Measurements from ENCODE around the gene PER3. TPM values are rescaled to one million over a fixed set of nuclear protein-coding genes. Genes with fewer than 3 reads are reported as not detected.

The PER3 gene
- total RNA-seq, 1 experiment from 2014 or later = 5.8 TPM

GRCh38 chr1:7795406-7795805, 11.3 kb downstream of the PER3 start:
- H3K4me1 ChIP-seq (ENCODE audit: control insufficient read depth in 1 of 2, insufficient read depth in 2 of 2, low read length in 2 of 2) = no peaks in the 10 kb centered on the region
- DNase-seq (ENCODE audit: low read depth, low spot score) (no peak), ATAC-seq (no peak)
- RAD21 ChIA-PET (ENCODE audit: low non-redundant PET in 1 of 2, low total read pairs in 2 of 2, uncharacterized antibody in 2 of 2, unreplicated experiment in 2 of 2) = no interaction called here
- H3K27me3 ChIP-seq (ENCODE audit: insufficient read depth, low read length) = no peaks in the 10 kb centered on the region
- H3K36me3 ChIP-seq (ENCODE audit: control insufficient read depth in 1 of 2, insufficient read depth in 2 of 2, low read length in 2 of 2) = peaks cover 0 to 12% of the 10 kb centered on the region in 2 experiments; a peak in 1 of 4 replicates
- no peak overlapping the region for H3K4me2 ChIP-seq (ENCODE audit: low read length)
- TF ChIP-seq FOSL1 (IDR thresholded peaks at IDR 0.05; ENCODE audit: low read depth) (no peak), POLR2AphosphoS5 (IDR thresholded peaks at IDR 0.05; ENCODE audit: low read depth, low read length) (no peak), CBX3 (IDR thresholded peaks at IDR 0.05; ENCODE audit: low read depth) (no peak), EZH2phosphoT487 (IDR thresholded peaks at IDR 0.05; ENCODE audit: borderline replicate concordance) (no peak), JUND (IDR thresholded peaks at IDR 0.05) (no peak), POLR2A (IDR thresholded peaks at IDR 0.05; ENCODE audit: borderline replicate concordance, extremely low read depth, insufficient read depth, insufficient read length) (no peak), CTCF (IDR thresholded peaks at IDR 0.05 in 2 of 3, conservative IDR thresholded peaks at IDR 0.05 in 1 of 3; ENCODE audit: borderline replicate concordance in 1 of 3, insufficient read depth in 1 of 3, low read depth in 2 of 3, low read length in 2 of 3) (no peak), SP1 (IDR thresholded peaks at IDR 0.05; ENCODE audit: low read depth) (no peak)
- TF ChIP-seq, protein P1, sequence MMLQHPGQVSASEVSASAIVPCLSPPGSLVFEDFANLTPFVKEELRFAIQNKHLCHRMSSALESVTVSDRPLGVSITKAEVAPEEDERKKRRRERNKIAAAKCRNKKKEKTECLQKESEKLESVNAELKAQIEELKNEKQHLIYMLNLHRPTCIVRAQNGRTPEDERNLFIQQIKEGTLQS (IDR thresholded peaks at IDR 0.05) = no peak
- POLR2A ChIA-PET = no interaction called here
- no peaks in the 10 kb centered on the region for H3K79me2 ChIP-seq (ENCODE audit: insufficient read depth, low read length)
- no peak overlapping the region for H2AFZ ChIP-seq (ENCODE audit: low read depth, low read length, poor library complexity, severe bottlenecking)
- H3K9me2 ChIP-seq (ENCODE audit: insufficient read depth) = no peaks in the 10 kb centered on the region
- BruUV-seq (replicated peaks) = no TSS peak
- CTCF ChIA-PET = no interaction called here
- H3K9ac ChIP-seq (ENCODE audit: low read length) = no peak overlapping the region
- no peaks in the 10 kb centered on the region for H4K20me1 ChIP-seq (ENCODE audit: insufficient read depth)
- no peak overlapping the region for H3K4me3 ChIP-seq (replicated peaks in 1 of 2; ENCODE audit: low read depth in 1 of 2, low read length in 2 of 2)
- no peak overlapping the region for H3K27ac ChIP-seq (ENCODE audit: low read depth, low read length)
- intact Hi-C loops (cut with micrococcal nuclease) = no loop called here
- peaks cover 0 to 15% of the 10 kb centered on the region in 2 experiments; a peak in 1 of 4 replicates for H3K9me3 ChIP-seq (ENCODE audit: control insufficient read depth in 1 of 2, insufficient read depth in 1 of 2, low read depth in 1 of 2, low read length in 2 of 2)

GRCh38 chr1:7805460-7805859, 21.4 kb downstream of the PER3 start:
- H3K4me1 ChIP-seq (ENCODE audit: control insufficient read depth in 1 of 2, insufficient read depth in 2 of 2, low read length in 2 of 2) = peaks cover 3 to 7% of the 10 kb centered on the region in 2 experiments; a peak in 3 of 4 replicates
- no peaks in the 10 kb centered on the region for H3K27me3 ChIP-seq (ENCODE audit: insufficient read depth, low read length)
- ChIA-PET POLR2A (no interaction called here), RAD21 (ENCODE audit: low non-redundant PET in 1 of 2, low total read pairs in 2 of 2, uncharacterized antibody in 2 of 2, unreplicated experiment in 2 of 2) (no interaction called here), CTCF (no interaction called here)
- no peak overlapping the region for H3K9ac ChIP-seq (ENCODE audit: low read length)
- no peaks in the 10 kb centered on the region for H3K9me2 ChIP-seq (ENCODE audit: insufficient read depth)
- intact Hi-C loops (cut with micrococcal nuclease) = no loop called here
- H3K9me3 ChIP-seq (ENCODE audit: control insufficient read depth in 1 of 2, insufficient read depth in 1 of 2, low read depth in 1 of 2, low read length in 2 of 2) = no peaks in the 10 kb centered on the region
- no peaks in the 10 kb centered on the region; a peak in 1 of 4 replicates for H3K36me3 ChIP-seq (ENCODE audit: control insufficient read depth in 1 of 2, insufficient read depth in 2 of 2, low read length in 2 of 2)
- no peaks in the 10 kb centered on the region for H4K20me1 ChIP-seq (ENCODE audit: insufficient read depth)
- H3K4me3 ChIP-seq (replicated peaks in 1 of 2; ENCODE audit: low read depth in 1 of 2, low read length in 2 of 2) = no peak overlapping the region
- no peak for ATAC-seq
- H3K4me2 ChIP-seq (ENCODE audit: low read length) = no peak overlapping the region
- H3K79me2 ChIP-seq (ENCODE audit: insufficient read depth, low read length) = no peaks in the 10 kb centered on the region
- H3K27ac ChIP-seq (ENCODE audit: low read depth, low read length) = no peak overlapping the region
- H2AFZ ChIP-seq (ENCODE audit: low read depth, low read length, poor library complexity, severe bottlenecking) = no peak overlapping the region
- no peak for DNase-seq (ENCODE audit: low read depth, low spot score)
- no TSS peak for BruUV-seq (replicated peaks)
- TF ChIP-seq, protein P2, sequence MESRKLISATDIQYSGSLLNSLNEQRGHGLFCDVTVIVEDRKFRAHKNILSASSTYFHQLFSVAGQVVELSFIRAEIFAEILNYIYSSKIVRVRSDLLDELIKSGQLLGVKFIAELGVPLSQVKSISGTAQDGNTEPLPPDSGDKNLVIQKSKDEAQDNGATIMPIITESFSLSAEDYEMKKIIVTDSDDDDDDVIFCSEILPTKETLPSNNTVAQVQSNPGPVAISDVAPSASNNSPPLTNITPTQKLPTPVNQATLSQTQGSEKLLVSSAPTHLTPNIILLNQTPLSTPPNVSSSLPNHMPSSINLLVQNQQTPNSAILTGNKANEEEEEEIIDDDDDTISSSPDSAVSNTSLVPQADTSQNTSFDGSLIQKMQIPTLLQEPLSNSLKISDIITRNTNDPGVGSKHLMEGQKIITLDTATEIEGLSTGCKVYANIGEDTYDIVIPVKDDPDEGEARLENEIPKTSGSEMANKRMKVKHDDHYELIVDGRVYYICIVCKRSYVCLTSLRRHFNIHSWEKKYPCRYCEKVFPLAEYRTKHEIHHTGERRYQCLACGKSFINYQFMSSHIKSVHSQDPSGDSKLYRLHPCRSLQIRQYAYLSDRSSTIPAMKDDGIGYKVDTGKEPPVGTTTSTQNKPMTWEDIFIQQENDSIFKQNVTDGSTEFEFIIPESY (IDR thresholded peaks at IDR 0.05; ENCODE audit: extremely low read depth, insufficient replicate concordance, low read length) = no peak
- TF ChIP-seq REST (IDR thresholded peaks at IDR 0.05; ENCODE audit: low read depth) = no peak
- no peak for TF ChIP-seq CEBPB (IDR thresholded peaks at IDR 0.05; ENCODE audit: low read depth)
- TF ChIP-seq YY1 (IDR thresholded peaks at IDR 0.05; ENCODE audit: extremely low read depth, insufficient replicate concordance, low read depth, low read length) = no peak
- no peak for TF ChIP-seq EGR1 (IDR thresholded peaks at IDR 0.05; ENCODE audit: low read depth)

All from HCT116 (cell line).